GM23338 (cell line): ENCODE data around the gene OTOS. TPM values are rescaled to one million over a fixed set of nuclear protein-coding genes. Genes with fewer than 3 reads are reported as not detected.

ENCODE experiments used
- ATAC-seq: fragments of 200-7000 bp; cut with Tn5 transposase; 3 replicates; pipeline ENCODE4 v1.9.1; 2020
- DNase-seq: peaks from one replicate; pipeline ENCODE4 v3.0.0-alpha.2; 2015; ENCODE audit warnings: low spot score
- H2AFZ ChIP-seq: fragments of 200-600 bp; sonication (generic); 2 replicates; pipeline ENCODE4 v1.8.0; 2016; ENCODE audit warnings: antibody characterized with exemption, mild to moderate bottlenecking, moderate library complexity
- H3F3A ChIP-seq: fragments of 200-600 bp; sonication (generic); replicated peaks from 2 replicates; pipeline ENCODE4 v1.8.0; 2017; ENCODE audit warnings: antibody characterized with exemption, mixed run types, low read depth
- H3K27ac ChIP-seq: fragments of 200-600 bp; sonication (generic); 2 replicates; pipeline ENCODE4 v1.6.1; 2016; ENCODE audit warnings: low read depth
- H3K27me3 ChIP-seq: fragments of 200-600 bp; sonication (generic); 2 replicates; pipeline ENCODE4 v1.8.0; 2016; ENCODE audit warnings: mild to moderate bottlenecking, mixed run types, moderate library complexity; ENCODE audit not compliant: insufficient read depth
- H3K36me3 ChIP-seq: fragments of 200-600 bp; sonication (generic); 2 replicates; pipeline ENCODE4 v1.8.0; 2016; ENCODE audit warnings: mild to moderate bottlenecking; ENCODE audit not compliant: insufficient read depth
- H3K4me1 ChIP-seq: fragments of 200-600 bp; sonication (generic); 2 replicates; pipeline ENCODE4 v1.8.0; 2016; ENCODE audit warnings: mild to moderate bottlenecking, moderate library complexity; ENCODE audit not compliant: insufficient read depth
- H3K4me2 ChIP-seq: fragments of 200-600 bp; sonication (generic); 2 replicates; pipeline ENCODE4 v1.7.1; 2017; ENCODE audit warnings: mixed run types
- H3K4me3 ChIP-seq: fragments of 200-600 bp; sonication (generic); 2 replicates; pipeline ENCODE4 v1.6.1; 2016; ENCODE audit warnings: mixed run types
- H3K79me2 ChIP-seq: fragments of 200-600 bp; sonication (generic); replicated peaks from 2 replicates; pipeline ENCODE4 v1.8.0; 2017; ENCODE audit warnings: mild to moderate bottlenecking; ENCODE audit not compliant: insufficient read depth
- H3K9me2 ChIP-seq: fragments of 200-600 bp; sonication (generic); 2 replicates; pipeline ENCODE4 v1.8.0; 2017; ENCODE audit not compliant: insufficient read depth
- H4K20me1 ChIP-seq: fragments of 200-600 bp; sonication (generic); replicated peaks from 2 replicates; pipeline ENCODE4 v1.8.0; 2017; ENCODE audit warnings: mild to moderate bottlenecking; ENCODE audit not compliant: insufficient read depth
- H3K27ac Mint-ChIP-seq: 2 replicates; pipeline ENCODE4 v1.8.0; 2020; ENCODE audit warnings: inconsistent platforms, mild to moderate bottlenecking, moderate library complexity, mixed read lengths
- H3K27me3 Mint-ChIP-seq: 3 replicates; pipeline ENCODE4 v1.8.0; 2022; ENCODE audit warnings: low read depth, mild to moderate bottlenecking, moderate library complexity, mixed read lengths, inconsistent platforms; ENCODE audit not compliant: insufficient read depth, poor library complexity
- H3K36me3 Mint-ChIP-seq: 3 replicates; pipeline ENCODE4 v1.8.0; 2021; ENCODE audit warnings: low read depth, mild to moderate bottlenecking, inconsistent platforms, moderate library complexity, mixed read lengths
- H3K4me1 Mint-ChIP-seq: 3 replicates; pipeline ENCODE4 v1.8.0; 2020; ENCODE audit warnings: mild to moderate bottlenecking, inconsistent platforms, mixed read lengths
- H3K4me3 Mint-ChIP-seq: 3 replicates; pipeline ENCODE4 v1.8.0; 2021; ENCODE audit warnings: moderate library complexity, mild to moderate bottlenecking, inconsistent platforms, mixed read lengths
- H3K9me3 Mint-ChIP-seq: 3 replicates; pipeline ENCODE4 v1.8.0; 2020; ENCODE audit warnings: moderate library complexity, mild to moderate bottlenecking, inconsistent platforms, mixed read lengths
- CREB1 ChIP-seq: fragments of 250-450 bp; sonication (Bioruptor Pico); IDR thresholded peaks from 2 replicates; pipeline ENCODE4 v1.5.0; 2020; ENCODE audit warnings: low read depth, mild to moderate bottlenecking, moderate library complexity
- EZH2 ChIP-seq: fragments of 200-600 bp; sonication (generic); IDR thresholded peaks from one replicate; pipeline ENCODE4 v1.8.0; 2017; ENCODE audit warnings: antibody characterized with exemption, mild to moderate bottlenecking, low read depth; ENCODE audit not compliant: unreplicated experiment
- EZH2phosphoT487 ChIP-seq: fragments of 200-600 bp; sonication (generic); IDR thresholded peaks from one replicate; pipeline ENCODE4 v1.8.1; 2018; ENCODE audit warnings: antibody characterized with exemption; ENCODE audit not compliant: unreplicated experiment
- JUNB ChIP-seq: IDR thresholded peaks from one replicate; pipeline ENCODE4 v1.6.1; 2016; ENCODE audit warnings: antibody characterized with exemption; ENCODE audit not compliant: unreplicated experiment
- NANOG ChIP-seq: IDR thresholded peaks from 2 replicates; pipeline ENCODE4 v1.6.1; 2016; ENCODE audit warnings: antibody characterized with exemption, borderline replicate concordance
- POLR2AphosphoS5 ChIP-seq: IDR thresholded peaks from 2 replicates; pipeline ENCODE4 v1.6.1; 2016; ENCODE audit warnings: antibody characterized with exemption, low read depth
- STAT1 ChIP-seq: IDR thresholded peaks from one replicate; pipeline ENCODE4 v1.6.1; 2016; ENCODE audit warnings: antibody characterized with exemption; ENCODE audit not compliant: unreplicated experiment
- ZNF114 ChIP-seq: fragments of 250-450 bp; sonication (Bioruptor Pico); IDR thresholded peaks from 2 replicates; pipeline ENCODE4 v1.5.0; 2020; ENCODE audit warnings: mild to moderate bottlenecking, moderate library complexity
- ZNF331 ChIP-seq: fragments of 250-450 bp; sonication (Bioruptor Pico); IDR thresholded peaks from 2 replicates; pipeline ENCODE4 v1.5.0; 2020; ENCODE audit warnings: low read depth, mild to moderate bottlenecking, moderate library complexity
- long read RNA-seq: library from polyadenylated mRNA; unstranded; transcript quantifications from one replicate; pipeline ENCODE4 v2.0.0, GENCODE V29; 2020; ENCODE audit not compliant: unreplicated experiment
- polyA plus RNA-seq: library from polyadenylated mRNA; unstranded; fragments of >200 nt; fragmentation: Nextera tagmentation; extraction: Ambion mirVana; gene quantifications from 2 replicates; pipeline ENCODE4 v1.2.1, GENCODE V29; 2016
- total RNA-seq: library from RNA; depleted of rRNA; stranded (reverse); fragments of >200 nt; shearing (Covaris generic); gene quantifications from 2 replicates; pipeline ENCODE4 v1.2.3, GENCODE V29; 2014; rRNA removed
- TF ChIP-seq, protein P1 (sequence below): IDR thresholded peaks from one replicate; pipeline ENCODE4 v1.6.1; 2018; ENCODE audit warnings: antibody characterized with exemption; ENCODE audit not compliant: unreplicated experiment
- TF ChIP-seq, protein P2 (sequence below), 2 experiments: fragments of 200-600 bp in 1 of 2; sonication (generic) in 1 of 2; conservative IDR thresholded peaks; 2 replicates each; pipeline versions ENCODE4 v1.5.1 to v1.6.1; 2016 to 2017; ENCODE audit warnings: antibody characterized with exemption in 2 of 2, low read depth in 2 of 2, mild to moderate bottlenecking in 2 of 2, moderate library complexity in 1 of 2
- TF ChIP-seq, protein P3 (sequence below): fragments of 250-450 bp; sonication (Bioruptor Pico); IDR thresholded peaks from 2 replicates; pipeline ENCODE4 v1.5.0; 2020; ENCODE audit warnings: mild to moderate bottlenecking, moderate library complexity
- TF ChIP-seq, protein P4 (sequence below): IDR thresholded peaks from 2 replicates; pipeline ENCODE4 v1.6.1; 2016; ENCODE audit warnings: antibody characterized with exemption

Gene OTOS
- total RNA-seq, result not detected in 2 replicates
- 0.40 TPM in 1 of 2 replicates, not detected in the other for polyA plus RNA-seq
- long read RNA-seq, result 0 reads

DNA sequence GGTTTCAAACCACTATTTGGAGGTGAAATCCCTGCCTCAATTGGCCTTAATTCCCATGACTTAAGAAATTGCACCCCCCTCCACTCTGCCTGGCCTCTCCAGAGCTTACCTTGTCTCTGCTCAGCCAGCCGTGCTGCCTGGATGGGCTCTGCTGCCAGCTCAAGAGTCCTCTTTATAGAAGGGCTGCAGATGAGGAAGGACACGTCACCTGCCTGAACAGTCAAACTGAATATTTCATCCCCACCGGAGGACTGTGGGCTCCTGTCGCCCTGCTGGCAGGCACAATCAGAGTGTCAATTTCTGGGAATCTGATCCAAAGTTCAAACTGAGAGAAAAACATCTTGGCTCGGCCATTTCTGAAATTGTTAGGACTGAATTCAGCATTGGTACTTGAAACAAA is at the start of gene OTOS:
Gene OTOS, minus strand, starts transcription at position 148 of the 400 bp plus-strand sequence. CDS start 332 bp downstream, outside the sequence.
- Mint-ChIP-seq H3K4me1 (peaks cover 25% of the 10 kb centered on the region), H3K36me3 (peaks cover 2% of the 10 kb centered on the region; the same call in 1 of the 3 replicates), H3K4me3 (no peak within 1 kb of the TSS), H3K27ac (no peak within 1 kb of the TSS), H3K27me3 (peaks cover 12% of the 10 kb centered on the region), H3K9me3 (peaks cover 2% of the 10 kb centered on the region; the same call in 1 of the 3 replicates)
- no peaks in the 10 kb centered on the region for H3K36me3 ChIP-seq
- no peaks in the 10 kb centered on the region for H3F3A ChIP-seq
- DNase-seq (no peak), ATAC-seq (no peak)
- H3K4me3 ChIP-seq, result no peak within 1 kb of the TSS
- H4K20me1 ChIP-seq, result peaks cover under 1% of the 10 kb centered on the region; the same call in 1 of the 2 replicates
- no peak within 1 kb of the TSS for H3K27ac ChIP-seq
- H3K4me1 ChIP-seq, result peaks cover 16% of the 10 kb centered on the region
- no peaks in the 10 kb centered on the region for H3K27me3 ChIP-seq
- peak within 1 kb of the TSS; percentile 62 for H3K4me2 ChIP-seq
- peaks cover 3% of the 10 kb centered on the region for H3K79me2 ChIP-seq
- no peak for TF ChIP-seq NANOG
- TF ChIP-seq, protein P1, sequence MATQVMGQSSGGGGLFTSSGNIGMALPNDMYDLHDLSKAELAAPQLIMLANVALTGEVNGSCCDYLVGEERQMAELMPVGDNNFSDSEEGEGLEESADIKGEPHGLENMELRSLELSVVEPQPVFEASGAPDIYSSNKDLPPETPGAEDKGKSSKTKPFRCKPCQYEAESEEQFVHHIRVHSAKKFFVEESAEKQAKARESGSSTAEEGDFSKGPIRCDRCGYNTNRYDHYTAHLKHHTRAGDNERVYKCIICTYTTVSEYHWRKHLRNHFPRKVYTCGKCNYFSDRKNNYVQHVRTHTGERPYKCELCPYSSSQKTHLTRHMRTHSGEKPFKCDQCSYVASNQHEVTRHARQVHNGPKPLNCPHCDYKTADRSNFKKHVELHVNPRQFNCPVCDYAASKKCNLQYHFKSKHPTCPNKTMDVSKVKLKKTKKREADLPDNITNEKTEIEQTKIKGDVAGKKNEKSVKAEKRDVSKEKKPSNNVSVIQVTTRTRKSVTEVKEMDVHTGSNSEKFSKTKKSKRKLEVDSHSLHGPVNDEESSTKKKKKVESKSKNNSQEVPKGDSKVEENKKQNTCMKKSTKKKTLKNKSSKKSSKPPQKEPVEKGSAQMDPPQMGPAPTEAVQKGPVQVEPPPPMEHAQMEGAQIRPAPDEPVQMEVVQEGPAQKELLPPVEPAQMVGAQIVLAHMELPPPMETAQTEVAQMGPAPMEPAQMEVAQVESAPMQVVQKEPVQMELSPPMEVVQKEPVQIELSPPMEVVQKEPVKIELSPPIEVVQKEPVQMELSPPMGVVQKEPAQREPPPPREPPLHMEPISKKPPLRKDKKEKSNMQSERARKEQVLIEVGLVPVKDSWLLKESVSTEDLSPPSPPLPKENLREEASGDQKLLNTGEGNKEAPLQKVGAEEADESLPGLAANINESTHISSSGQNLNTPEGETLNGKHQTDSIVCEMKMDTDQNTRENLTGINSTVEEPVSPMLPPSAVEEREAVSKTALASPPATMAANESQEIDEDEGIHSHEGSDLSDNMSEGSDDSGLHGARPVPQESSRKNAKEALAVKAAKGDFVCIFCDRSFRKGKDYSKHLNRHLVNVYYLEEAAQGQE, result no peak
- TF ChIP-seq EZH2phosphoT487, result no peak
- no peak for TF ChIP-seq POLR2AphosphoS5
- no peak for TF ChIP-seq EZH2
- no peak for TF ChIP-seq ZNF114
- no peak for TF ChIP-seq CREB1 (CRISPR knock-in tag)
- no peak for TF ChIP-seq ZNF331 (CRISPR knock-in tag)
- TF ChIP-seq, protein P2, sequence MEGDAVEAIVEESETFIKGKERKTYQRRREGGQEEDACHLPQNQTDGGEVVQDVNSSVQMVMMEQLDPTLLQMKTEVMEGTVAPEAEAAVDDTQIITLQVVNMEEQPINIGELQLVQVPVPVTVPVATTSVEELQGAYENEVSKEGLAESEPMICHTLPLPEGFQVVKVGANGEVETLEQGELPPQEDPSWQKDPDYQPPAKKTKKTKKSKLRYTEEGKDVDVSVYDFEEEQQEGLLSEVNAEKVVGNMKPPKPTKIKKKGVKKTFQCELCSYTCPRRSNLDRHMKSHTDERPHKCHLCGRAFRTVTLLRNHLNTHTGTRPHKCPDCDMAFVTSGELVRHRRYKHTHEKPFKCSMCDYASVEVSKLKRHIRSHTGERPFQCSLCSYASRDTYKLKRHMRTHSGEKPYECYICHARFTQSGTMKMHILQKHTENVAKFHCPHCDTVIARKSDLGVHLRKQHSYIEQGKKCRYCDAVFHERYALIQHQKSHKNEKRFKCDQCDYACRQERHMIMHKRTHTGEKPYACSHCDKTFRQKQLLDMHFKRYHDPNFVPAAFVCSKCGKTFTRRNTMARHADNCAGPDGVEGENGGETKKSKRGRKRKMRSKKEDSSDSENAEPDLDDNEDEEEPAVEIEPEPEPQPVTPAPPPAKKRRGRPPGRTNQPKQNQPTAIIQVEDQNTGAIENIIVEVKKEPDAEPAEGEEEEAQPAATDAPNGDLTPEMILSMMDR (conservative IDR thresholded peaks at IDR 0.05; ENCODE audit: low read depth in 2 of 2), result no peak
- no peak for TF ChIP-seq STAT1
- TF ChIP-seq, protein P3, sequence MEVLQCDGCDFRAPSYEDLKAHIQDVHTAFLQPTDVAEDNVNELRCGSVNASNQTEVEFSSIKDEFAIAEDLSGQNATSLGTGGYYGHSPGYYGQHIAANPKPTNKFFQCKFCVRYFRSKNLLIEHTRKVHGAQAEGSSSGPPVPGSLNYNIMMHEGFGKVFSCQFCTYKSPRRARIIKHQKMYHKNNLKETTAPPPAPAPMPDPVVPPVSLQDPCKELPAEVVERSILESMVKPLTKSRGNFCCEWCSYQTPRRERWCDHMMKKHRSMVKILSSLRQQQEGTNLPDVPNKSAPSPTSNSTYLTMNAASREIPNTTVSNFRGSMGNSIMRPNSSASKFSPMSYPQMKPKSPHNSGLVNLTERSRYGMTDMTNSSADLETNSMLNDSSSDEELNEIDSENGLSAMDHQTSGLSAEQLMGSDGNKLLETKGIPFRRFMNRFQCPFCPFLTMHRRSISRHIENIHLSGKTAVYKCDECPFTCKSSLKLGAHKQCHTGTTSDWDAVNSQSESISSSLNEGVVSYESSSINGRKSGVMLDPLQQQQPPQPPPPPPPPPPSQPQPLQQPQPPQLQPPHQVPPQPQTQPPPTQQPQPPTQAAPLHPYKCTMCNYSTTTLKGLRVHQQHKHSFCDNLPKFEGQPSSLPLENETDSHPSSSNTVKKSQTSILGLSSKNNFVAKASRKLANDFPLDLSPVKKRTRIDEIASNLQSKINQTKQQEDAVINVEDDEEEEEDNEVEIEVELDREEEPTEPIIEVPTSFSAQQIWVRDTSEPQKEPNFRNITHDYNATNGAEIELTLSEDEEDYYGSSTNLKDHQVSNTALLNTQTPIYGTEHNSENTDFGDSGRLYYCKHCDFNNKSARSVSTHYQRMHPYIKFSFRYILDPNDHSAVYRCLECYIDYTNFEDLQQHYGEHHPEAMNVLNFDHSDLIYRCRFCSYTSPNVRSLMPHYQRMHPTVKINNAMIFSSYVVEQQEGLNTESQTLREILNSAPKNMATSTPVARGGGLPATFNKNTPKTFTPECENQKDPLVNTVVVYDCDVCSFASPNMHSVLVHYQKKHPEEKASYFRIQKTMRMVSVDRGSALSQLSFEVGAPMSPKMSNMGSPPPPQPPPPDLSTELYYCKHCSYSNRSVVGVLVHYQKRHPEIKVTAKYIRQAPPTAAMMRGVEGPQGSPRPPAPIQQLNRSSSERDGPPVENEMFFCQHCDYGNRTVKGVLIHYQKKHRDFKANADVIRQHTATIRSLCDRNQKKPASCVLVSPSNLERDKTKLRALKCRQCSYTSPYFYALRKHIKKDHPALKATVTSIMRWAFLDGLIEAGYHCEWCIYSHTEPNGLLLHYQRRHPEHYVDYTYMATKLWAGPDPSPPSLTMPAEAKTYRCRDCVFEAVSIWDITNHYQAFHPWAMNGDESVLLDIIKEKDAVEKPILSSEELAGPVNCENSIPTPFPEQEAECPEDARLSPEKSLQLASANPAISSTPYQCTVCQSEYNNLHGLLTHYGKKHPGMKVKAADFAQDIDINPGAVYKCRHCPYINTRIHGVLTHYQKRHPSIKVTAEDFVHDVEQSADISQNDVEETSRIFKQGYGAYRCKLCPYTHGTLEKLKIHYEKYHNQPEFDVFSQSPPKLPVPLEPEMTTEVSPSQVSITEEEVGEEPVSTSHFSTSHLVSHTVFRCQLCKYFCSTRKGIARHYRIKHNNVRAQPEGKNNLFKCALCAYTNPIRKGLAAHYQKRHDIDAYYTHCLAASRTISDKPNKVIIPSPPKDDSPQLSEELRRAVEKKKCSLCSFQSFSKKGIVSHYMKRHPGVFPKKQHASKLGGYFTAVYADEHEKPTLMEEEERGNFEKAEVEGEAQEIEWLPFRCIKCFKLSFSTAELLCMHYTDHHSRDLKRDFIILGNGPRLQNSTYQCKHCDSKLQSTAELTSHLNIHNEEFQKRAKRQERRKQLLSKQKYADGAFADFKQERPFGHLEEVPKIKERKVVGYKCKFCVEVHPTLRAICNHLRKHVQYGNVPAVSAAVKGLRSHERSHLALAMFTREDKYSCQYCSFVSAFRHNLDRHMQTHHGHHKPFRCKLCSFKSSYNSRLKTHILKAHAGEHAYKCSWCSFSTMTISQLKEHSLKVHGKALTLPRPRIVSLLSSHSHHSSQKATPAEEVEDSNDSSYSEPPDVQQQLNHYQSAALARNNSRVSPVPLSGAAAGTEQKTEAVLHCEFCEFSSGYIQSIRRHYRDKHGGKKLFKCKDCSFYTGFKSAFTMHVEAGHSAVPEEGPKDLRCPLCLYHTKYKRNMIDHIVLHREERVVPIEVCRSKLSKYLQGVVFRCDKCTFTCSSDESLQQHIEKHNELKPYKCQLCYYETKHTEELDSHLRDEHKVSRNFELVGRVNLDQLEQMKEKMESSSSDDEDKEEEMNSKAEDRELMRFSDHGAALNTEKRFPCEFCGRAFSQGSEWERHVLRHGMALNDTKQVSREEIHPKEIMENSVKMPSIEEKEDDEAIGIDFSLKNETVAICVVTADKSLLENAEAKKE (CRISPR knock-in tag), result no peak
- TF ChIP-seq, protein P4, sequence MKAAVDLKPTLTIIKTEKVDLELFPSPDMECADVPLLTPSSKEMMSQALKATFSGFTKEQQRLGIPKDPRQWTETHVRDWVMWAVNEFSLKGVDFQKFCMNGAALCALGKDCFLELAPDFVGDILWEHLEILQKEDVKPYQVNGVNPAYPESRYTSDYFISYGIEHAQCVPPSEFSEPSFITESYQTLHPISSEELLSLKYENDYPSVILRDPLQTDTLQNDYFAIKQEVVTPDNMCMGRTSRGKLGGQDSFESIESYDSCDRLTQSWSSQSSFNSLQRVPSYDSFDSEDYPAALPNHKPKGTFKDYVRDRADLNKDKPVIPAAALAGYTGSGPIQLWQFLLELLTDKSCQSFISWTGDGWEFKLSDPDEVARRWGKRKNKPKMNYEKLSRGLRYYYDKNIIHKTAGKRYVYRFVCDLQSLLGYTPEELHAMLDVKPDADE, result no peak
- TF ChIP-seq JUNB, result no peak
- no peaks in the 10 kb centered on the region for H3K9me2 ChIP-seq
- peak within 1 kb of the TSS; percentile 91 for H2AFZ ChIP-seq
